ENCODE results near the gene KMT5C.
"Not testable (repeated sequence)": the region's sequence is repeated elsewhere in the genome, so short reads cannot be mapped to it uniquely, and the experiment has no call there.

KMT5C gene

DNA sequence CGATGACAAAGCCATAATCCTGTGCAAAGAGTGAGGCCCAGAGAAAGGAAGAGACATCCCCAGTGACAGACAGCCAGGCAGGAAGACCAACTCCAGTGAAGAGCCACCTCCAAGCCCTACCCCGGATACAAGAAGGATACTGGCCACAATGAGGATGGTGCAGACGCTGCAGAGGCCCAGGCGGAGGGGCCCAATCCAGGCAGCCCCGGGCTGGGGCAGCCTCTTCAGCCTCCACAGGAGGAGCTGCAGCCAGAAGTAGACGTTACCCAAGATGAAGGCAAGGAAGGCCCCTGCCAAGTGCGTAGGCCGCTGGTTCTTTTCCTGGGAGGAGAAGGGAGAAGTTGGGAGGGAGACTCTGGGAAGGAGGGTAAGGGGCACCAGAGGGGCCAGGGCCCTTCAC is 23.0 kb upstream of the KMT5C start:
- H3K9me3 ChIP-seq (ENCODE audit: control insufficient read depth in 2 of 2, low read length in 2 of 2), result peaks cover 0 to 4% of the 10 kb centered on the region in 2 donors
- no peaks in the 10 kb centered on the region for H3K36me3 ChIP-seq (ENCODE audit: control insufficient read depth in 2 of 2, insufficient read depth in 2 of 2, low read length in 2 of 2)
- no peak overlapping the region for H3K9ac ChIP-seq (ENCODE audit: low read length in 2 of 2)
- no peak overlapping the region for H3K4me3 ChIP-seq (ENCODE audit: low read length in 2 of 2)
- H3K27me3 ChIP-seq (ENCODE audit: control insufficient read depth in 1 of 2, insufficient read depth in 2 of 2, low read length in 2 of 2), result peaks cover 3 to 4% of the 10 kb centered on the region in 2 donors
- H3K27ac ChIP-seq (ENCODE audit: low read length), result no peak overlapping the region
- no peaks in the 10 kb centered on the region for H3K4me1 ChIP-seq (ENCODE audit: control insufficient read depth, insufficient read depth, low read length)

DNA sequence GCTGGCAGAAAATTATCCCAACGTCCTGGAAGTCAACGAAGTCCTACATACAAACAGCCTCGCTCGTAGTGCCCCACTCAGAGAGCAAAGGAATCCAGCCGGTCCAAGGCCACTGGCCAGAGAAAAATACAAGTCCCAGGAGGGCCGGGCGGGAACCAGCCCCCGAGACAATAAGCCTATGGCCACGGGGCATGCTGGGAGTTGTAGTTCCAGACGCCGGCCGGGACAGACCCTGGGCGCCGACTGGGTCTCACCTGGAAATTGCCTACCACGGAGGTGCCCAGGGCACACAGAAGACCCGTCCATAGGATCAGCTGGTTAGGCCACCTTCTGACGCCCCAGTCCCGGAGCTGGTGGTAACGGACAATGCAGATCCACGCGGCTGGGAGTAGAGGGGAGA is 19.9 kb upstream of the KMT5C start:
- no peaks in the 10 kb centered on the region for H3K4me1 ChIP-seq (ENCODE audit: control insufficient read depth, insufficient read depth, low read length)
- no peak overlapping the region for H3K27ac ChIP-seq (ENCODE audit: low read length)
- H3K27me3 ChIP-seq (ENCODE audit: control insufficient read depth in 1 of 2, insufficient read depth in 2 of 2, low read length in 2 of 2), result peaks cover 6 to 7% of the 10 kb centered on the region in 2 donors
- H3K9ac ChIP-seq (ENCODE audit: low read length in 2 of 2), result no peak overlapping the region
- H3K36me3 ChIP-seq (ENCODE audit: control insufficient read depth in 2 of 2, insufficient read depth in 2 of 2, low read length in 2 of 2), result no peaks in the 10 kb centered on the region
- peaks cover 0 to 4% of the 10 kb centered on the region in 2 donors for H3K9me3 ChIP-seq (ENCODE audit: control insufficient read depth in 2 of 2, low read length in 2 of 2)
- no peak overlapping the region for H3K4me3 ChIP-seq (ENCODE audit: low read length in 2 of 2)

DNA sequence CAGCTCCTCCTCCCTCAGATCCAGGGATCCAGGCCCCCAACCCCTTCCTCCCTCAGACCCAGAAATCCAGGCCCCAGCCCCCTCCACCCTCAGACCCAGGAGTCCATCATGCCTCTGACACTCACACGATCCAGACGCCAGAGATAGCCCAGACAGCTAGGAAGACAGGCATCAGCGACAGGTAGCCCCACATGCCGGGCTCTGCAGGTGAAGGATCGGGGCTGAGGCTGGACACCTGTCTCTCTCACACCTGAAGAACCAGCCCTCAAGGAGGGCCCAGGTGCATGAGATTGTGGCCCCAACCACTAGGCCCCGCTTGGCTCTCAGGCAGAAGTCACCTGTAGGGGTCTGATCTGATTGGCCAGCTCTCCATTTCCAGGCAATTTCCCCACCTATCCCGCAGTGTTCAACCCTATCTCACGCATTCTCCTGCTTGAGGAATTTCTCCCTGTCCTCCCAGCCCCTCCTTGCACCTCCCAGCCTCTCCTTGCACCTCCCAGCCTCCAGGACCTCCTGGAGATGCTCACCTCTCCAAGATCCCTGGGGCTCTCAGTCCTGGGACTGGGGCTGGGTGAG is 18.7 kb upstream of the KMT5C start:
- H3K4me3 ChIP-seq (ENCODE audit: low read length in 2 of 2), result no peak overlapping the region
- no peak overlapping the region for H3K27ac ChIP-seq (ENCODE audit: low read length)
- peaks cover 6 to 7% of the 10 kb centered on the region in 2 donors for H3K27me3 ChIP-seq (ENCODE audit: control insufficient read depth in 1 of 2, insufficient read depth in 2 of 2, low read length in 2 of 2)
- no peak overlapping the region for H3K9ac ChIP-seq (ENCODE audit: low read length in 2 of 2)
- peaks cover 0 to 3% of the 10 kb centered on the region in 2 donors for H3K9me3 ChIP-seq (ENCODE audit: control insufficient read depth in 2 of 2, low read length in 2 of 2)
- no peaks in the 10 kb centered on the region for H3K4me1 ChIP-seq (ENCODE audit: control insufficient read depth, insufficient read depth, low read length)
- no peaks in the 10 kb centered on the region for H3K36me3 ChIP-seq (ENCODE audit: control insufficient read depth in 2 of 2, insufficient read depth in 2 of 2, low read length in 2 of 2)

DNA sequence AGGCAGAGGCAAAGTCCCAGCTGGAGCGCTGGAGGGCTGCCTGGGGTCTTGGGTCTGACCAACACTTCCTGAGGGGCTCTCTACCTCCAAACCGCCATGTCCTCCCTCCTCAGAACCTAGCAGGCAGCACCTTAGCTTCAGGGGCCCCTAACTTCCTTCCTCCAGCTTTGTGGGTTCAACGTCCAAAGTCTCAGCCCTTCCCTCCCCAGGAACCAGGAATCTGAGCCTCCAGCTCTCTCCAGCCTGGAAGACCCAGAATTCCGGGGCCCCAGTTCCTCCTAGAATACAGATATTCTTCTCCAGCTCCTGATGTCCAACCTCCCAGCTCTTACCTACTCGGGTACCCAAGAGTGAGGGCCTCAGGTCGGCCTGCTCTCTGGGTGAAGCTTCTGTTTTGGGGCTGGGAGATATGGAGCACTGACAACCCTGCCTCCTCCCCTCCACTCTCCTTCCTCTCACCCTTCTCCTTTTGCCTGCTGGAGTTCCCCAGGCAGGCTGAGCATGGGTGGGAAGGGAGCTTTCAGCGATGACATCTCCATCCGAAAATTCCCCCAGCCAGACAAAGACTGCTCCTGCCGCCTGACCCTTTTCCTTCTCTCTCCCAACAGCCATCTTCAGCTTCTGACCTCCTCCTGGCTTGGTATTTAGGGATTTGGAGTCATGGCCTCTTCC is 18.1 kb upstream of the KMT5C start:
- no peak overlapping the region for H3K27ac ChIP-seq (ENCODE audit: low read length)
- H3K4me1 ChIP-seq (ENCODE audit: control insufficient read depth, insufficient read depth, low read length), result no peaks in the 10 kb centered on the region
- no peak overlapping the region for H3K4me3 ChIP-seq (ENCODE audit: low read length in 2 of 2)
- peaks cover 6 to 7% of the 10 kb centered on the region in 2 donors for H3K27me3 ChIP-seq (ENCODE audit: control insufficient read depth in 1 of 2, insufficient read depth in 2 of 2, low read length in 2 of 2)
- H3K36me3 ChIP-seq (ENCODE audit: control insufficient read depth in 2 of 2, insufficient read depth in 2 of 2, low read length in 2 of 2), result no peaks in the 10 kb centered on the region
- H3K9ac ChIP-seq (ENCODE audit: low read length in 2 of 2), result no peak overlapping the region
- no peaks in the 10 kb centered on the region for H3K9me3 ChIP-seq (ENCODE audit: control insufficient read depth in 2 of 2, low read length in 2 of 2)

DNA sequence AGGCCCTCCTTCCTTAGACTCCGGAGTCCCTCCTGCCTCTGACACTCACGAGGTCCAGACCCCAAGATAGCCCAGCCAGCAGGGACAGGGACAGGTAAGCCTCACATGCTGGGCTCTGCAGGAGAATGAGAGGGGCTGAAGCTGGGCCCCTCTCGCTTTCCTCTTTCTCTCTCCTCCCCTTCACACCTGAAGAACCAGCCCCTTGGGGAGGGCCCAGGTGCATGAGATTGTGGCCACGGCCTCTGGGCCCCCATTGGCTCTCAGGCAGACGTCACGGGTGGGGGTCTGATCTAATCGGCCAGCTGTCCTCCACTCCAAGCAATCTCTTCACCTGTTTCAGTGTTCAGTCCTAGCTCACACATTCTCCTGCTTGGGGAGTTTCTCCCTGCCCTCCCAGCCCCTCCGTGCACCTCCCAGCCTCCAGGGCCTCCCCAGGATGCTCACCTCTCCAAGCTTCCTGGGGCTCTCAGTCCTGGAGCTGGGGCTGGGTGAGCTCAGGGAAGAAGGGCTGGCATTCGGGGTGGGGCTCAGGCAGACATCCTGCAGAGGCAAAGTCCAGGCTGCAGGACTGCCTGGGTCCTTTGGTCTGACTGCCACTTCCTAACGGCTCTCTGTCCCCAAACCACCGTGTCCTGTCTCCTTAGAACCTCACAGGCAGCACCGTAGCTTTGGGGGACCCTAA is 17.3 kb upstream of the KMT5C start:
- H3K9ac ChIP-seq (ENCODE audit: low read length in 2 of 2), result no peak overlapping the region
- no peaks in the 10 kb centered on the region for H3K9me3 ChIP-seq (ENCODE audit: control insufficient read depth in 2 of 2, low read length in 2 of 2)
- H3K4me3 ChIP-seq (ENCODE audit: low read length in 2 of 2), result no peak overlapping the region

DNA sequence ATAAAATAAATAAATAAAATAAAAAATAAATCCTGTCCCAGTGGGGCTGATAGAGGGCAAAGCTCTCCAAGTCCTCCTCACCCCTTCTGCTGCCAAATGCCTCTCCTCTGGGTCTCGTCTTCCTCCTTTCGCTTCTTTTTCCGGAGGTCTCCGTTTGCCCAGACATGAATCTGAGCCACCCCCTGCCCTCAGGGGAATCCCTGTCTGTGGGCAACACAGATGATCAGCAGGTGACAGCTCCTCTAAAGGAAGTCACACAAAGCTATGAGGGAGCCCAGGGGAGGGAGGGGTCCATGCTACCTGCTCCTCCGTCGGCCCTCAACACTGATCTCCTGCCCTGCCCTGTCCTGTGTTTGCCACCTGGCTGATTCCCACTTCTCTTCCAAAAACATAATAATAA is 15.0 kb upstream of the KMT5C start:
- no peaks in the 10 kb centered on the region for H3K9me3 ChIP-seq (ENCODE audit: control insufficient read depth in 2 of 2, low read length in 2 of 2)
- H3K4me1 ChIP-seq (ENCODE audit: control insufficient read depth, insufficient read depth, low read length), result no peaks in the 10 kb centered on the region
- H3K4me3 ChIP-seq (ENCODE audit: low read length in 2 of 2), result no peak overlapping the region
- no peaks in the 10 kb centered on the region for H3K36me3 ChIP-seq (ENCODE audit: control insufficient read depth in 2 of 2, insufficient read depth in 2 of 2, low read length in 2 of 2)
- peaks cover 6 to 7% of the 10 kb centered on the region in 2 donors for H3K27me3 ChIP-seq (ENCODE audit: control insufficient read depth in 1 of 2, insufficient read depth in 2 of 2, low read length in 2 of 2)
- H3K9ac ChIP-seq (ENCODE audit: low read length in 2 of 2), result no peak overlapping the region
- H3K27ac ChIP-seq (ENCODE audit: low read length), result no peak overlapping the region

More for the DNA sequence above, 17.3 kb upstream of the KMT5C start:
- no peaks in the 10 kb centered on the region for H3K36me3 ChIP-seq (ENCODE audit: control insufficient read depth in 2 of 2, insufficient read depth in 2 of 2, low read length in 2 of 2)
- H3K27ac ChIP-seq (ENCODE audit: low read length), result no peak overlapping the region
- peaks cover 6 to 7% of the 10 kb centered on the region in 2 donors for H3K27me3 ChIP-seq (ENCODE audit: control insufficient read depth in 1 of 2, insufficient read depth in 2 of 2, low read length in 2 of 2)
- no peaks in the 10 kb centered on the region for H3K4me1 ChIP-seq (ENCODE audit: control insufficient read depth, insufficient read depth, low read length)

DNA sequence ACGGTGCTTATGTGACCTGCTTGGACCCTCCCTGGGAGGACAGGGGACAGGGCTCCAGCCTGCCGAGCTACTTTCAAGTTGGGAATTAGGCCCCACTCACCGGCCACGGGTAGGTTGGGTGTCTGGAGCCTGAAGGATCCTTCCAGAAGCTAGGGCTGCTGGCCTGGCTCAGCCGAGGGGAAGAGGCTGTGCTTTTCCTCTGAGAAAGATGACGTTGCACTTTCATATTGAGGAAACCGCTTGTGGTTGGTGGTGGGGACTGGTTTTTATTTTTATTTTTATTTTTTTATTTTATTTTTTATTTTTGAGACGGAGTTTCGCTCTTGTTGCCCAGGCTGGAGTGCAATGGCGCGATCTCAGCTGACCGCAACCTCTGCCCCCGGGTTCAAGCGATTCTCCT is 14.5 kb upstream of the KMT5C start, which contains the start of gene TMEM150B:
TSS of gene TMEM150B (minus strand) at position 170 of the 400 bp plus-strand sequence. CDS start 4,305 bp downstream, outside the sequence.
- Histone ChIP-seq H3K27ac (ENCODE audit: low read length) (no peak within 1 kb of the TSS), H3K27me3 (ENCODE audit: control insufficient read depth in 1 of 2, insufficient read depth in 2 of 2, low read length in 2 of 2) (peaks cover 5 to 7% of the 10 kb centered on the region in 2 donors), H3K4me1 (ENCODE audit: control insufficient read depth, insufficient read depth, low read length) (no peaks in the 10 kb centered on the region), H3K9ac (ENCODE audit: low read length in 2 of 2) (no peak within 1 kb of the TSS), H3K9me3 (ENCODE audit: control insufficient read depth in 2 of 2, low read length in 2 of 2) (no peaks in the 10 kb centered on the region), H3K4me3 (ENCODE audit: low read length in 2 of 2) (no peak within 1 kb of the TSS), H3K36me3 (ENCODE audit: control insufficient read depth in 2 of 2, insufficient read depth in 2 of 2, low read length in 2 of 2) (no peaks in the 10 kb centered on the region)

DNA sequence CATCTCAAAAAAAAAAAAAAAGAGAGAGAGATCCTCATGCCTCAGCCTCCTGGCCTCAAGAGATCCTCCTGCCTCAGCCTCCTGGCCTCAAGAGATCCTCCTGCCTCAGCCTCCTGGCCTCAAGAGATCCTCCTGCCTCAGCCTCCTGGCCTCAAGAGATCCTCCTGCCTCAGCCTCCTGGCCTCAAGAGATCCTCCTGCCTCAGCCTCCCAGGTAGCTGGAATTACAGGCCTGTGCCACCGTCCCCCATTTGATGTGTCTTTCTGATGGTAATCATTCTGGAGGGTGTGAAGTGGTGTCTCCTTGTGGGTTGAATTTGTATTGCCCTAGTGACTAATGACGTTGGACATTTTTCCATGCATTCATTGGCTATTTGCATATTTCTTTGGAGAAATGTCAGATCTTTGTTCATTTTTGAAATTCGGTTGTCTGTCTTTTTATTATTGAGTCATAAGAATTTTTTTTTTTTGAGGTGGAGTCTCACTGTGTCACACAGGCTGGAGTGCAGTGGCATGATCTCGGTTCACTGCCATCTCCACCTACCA is 10.8 kb upstream of the KMT5C start:
- not testable (repeated sequence) for H3K4me1 ChIP-seq (ENCODE audit: control insufficient read depth, insufficient read depth, low read length); H3K9me3 ChIP-seq (ENCODE audit: control insufficient read depth in 2 of 2, low read length in 2 of 2); H3K27ac ChIP-seq (ENCODE audit: low read length)

DNA sequence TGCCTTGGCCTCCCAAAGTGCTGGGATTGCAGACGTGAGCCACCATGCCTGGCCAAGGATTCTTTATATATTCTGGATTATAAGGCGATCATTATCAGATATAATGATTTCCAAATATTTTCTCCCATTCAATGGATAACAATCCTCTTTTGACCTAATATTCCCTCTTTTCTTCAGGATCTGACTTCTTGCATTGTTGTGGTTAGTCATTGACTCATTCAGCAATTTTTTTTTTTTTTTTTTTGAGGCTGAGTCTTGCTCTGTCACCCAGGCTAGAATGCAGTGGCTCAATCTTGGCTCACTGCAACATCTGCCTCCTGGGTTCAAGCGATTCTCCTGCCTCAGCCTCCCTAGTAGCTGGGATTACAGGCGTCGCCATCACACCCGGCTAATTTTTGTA is 9.9 kb upstream of the KMT5C start:
- H3K4me1 ChIP-seq (ENCODE audit: control insufficient read depth, insufficient read depth, low read length); H3K4me3 ChIP-seq (ENCODE audit: low read length in 2 of 2); H3K9me3 ChIP-seq (ENCODE audit: control insufficient read depth in 2 of 2, low read length in 2 of 2); H3K36me3 ChIP-seq (ENCODE audit: control insufficient read depth in 2 of 2, insufficient read depth in 2 of 2, low read length in 2 of 2); H3K27me3 ChIP-seq (ENCODE audit: control insufficient read depth in 1 of 2, insufficient read depth in 2 of 2, low read length in 2 of 2); H3K27ac ChIP-seq (ENCODE audit: low read length); H3K9ac ChIP-seq (ENCODE audit: low read length in 2 of 2): not testable (repeated sequence)

More for the DNA sequence above, 10.8 kb upstream of the KMT5C start:
- not testable (repeated sequence) for H3K36me3 ChIP-seq (ENCODE audit: control insufficient read depth in 2 of 2, insufficient read depth in 2 of 2, low read length in 2 of 2); H3K27me3 ChIP-seq (ENCODE audit: control insufficient read depth in 1 of 2, insufficient read depth in 2 of 2, low read length in 2 of 2); H3K4me3 ChIP-seq (ENCODE audit: low read length in 2 of 2); H3K9ac ChIP-seq (ENCODE audit: low read length in 2 of 2)

DNA sequence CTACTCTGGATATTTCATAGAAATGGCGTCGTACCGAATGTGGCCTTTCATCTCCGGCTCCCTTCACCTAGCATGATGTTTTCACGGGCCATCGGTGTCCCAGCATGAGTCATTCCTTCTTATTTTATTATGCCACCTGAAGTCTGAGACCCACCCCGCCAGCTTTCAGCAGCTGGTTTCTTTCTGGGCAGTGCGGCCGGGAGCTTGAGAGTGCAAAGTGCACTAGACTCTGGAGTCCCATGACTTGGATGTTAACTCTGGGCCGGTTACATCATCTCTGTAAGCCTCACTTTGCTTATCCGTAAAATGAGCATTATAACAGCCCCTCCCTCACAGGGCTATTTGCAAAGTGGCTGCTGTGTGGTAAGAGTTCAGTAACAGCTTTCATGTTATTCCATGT is 5.8 kb upstream of the KMT5C start:
- Histone ChIP-seq H3K27me3 (ENCODE audit: control insufficient read depth in 1 of 2, insufficient read depth in 2 of 2, low read length in 2 of 2) (peaks cover 2 to 4% of the 10 kb centered on the region in 2 donors), H3K9me3 (ENCODE audit: control insufficient read depth in 2 of 2, low read length in 2 of 2) (no peaks in the 10 kb centered on the region), H3K36me3 (ENCODE audit: control insufficient read depth in 2 of 2, insufficient read depth in 2 of 2, low read length in 2 of 2) (no peaks in the 10 kb centered on the region), H3K4me3 (ENCODE audit: low read length in 2 of 2) (no peak overlapping the region), H3K27ac (ENCODE audit: low read length) (no peak overlapping the region), H3K9ac (ENCODE audit: low read length in 2 of 2) (no peak overlapping the region), H3K4me1 (ENCODE audit: control insufficient read depth, insufficient read depth, low read length) (peaks cover 5% of the 10 kb centered on the region)

Data from stomach smooth muscle (tissue), 2 donors.